GM18507 (cell line): Measurements from ENCODE around the gene PPP6R3.
"Not testable (repeated sequence)": the region's sequence is repeated elsewhere in the genome, so short reads cannot be mapped to it uniquely, and the experiment has no call there.

Experiments
- DNase-seq: peaks from one replicate; pipeline ENCODE4 v3.0.0; 2011; ENCODE audit warnings: low read depth; ENCODE audit not compliant: insufficient read length; ENCODE audit errors: extremely low spot score
- FAIRE-seq: peaks from 2 replicates; lab custom pipeline; 2011; peaks lifted over from hg19 to GRCh38; lab: Jason Lieb, UNC

PPP6R3 gene

GRCh38 chr11:68434159-68434558, 26.4 kb upstream of the PPP6R3 start:
- not testable (repeated sequence) for FAIRE-seq, DNase-seq

- no peak for FAIRE-seq
- no peak for DNase-seq
Measured at GRCh38 chr11:68436162-68436888, 24.2 kb upstream of the PPP6R3 start.

GRCh38 chr11:68436985-68437926, 23.3 kb upstream of the PPP6R3 start:
- DNase-seq: no peak
- FAIRE-seq: no peak

- FAIRE-seq (no peak), DNase-seq (no peak)
Measured at GRCh38 chr11:68437927-68438657, 22.5 kb upstream of the PPP6R3 start.

- DNase-seq (no peak), FAIRE-seq (no peak)
Measured at GRCh38 chr11:68438658-68439259, 21.8 kb upstream of the PPP6R3 start.

GRCh38 chr11:68439355-68440065, 21.0 kb upstream of the PPP6R3 start:
- no peak for FAIRE-seq
- DNase-seq: no peak

GRCh38 chr11:68440224-68440623, 20.3 kb upstream of the PPP6R3 start:
- FAIRE-seq (no peak), DNase-seq (no peak)

- no peak for FAIRE-seq
- no peak for DNase-seq
Measured at GRCh38 chr11:68441466-68442230, 18.9 kb upstream of the PPP6R3 start.

- no peak for DNase-seq
- no peak for FAIRE-seq
Measured at GRCh38 chr11:68442433-68442832, 18.1 kb upstream of the PPP6R3 start.

GRCh38 chr11:68444566-68444965, 16.0 kb upstream of the PPP6R3 start:
- DNase-seq: no peak
- no peak for FAIRE-seq

GRCh38 chr11:68445531-68446035, 15.0 kb upstream of the PPP6R3 start:
- DNase-seq: no peak
- no peak for FAIRE-seq

- DNase-seq (no peak), FAIRE-seq (no peak)
Measured at GRCh38 chr11:68446046-68446725, 14.4 kb upstream of the PPP6R3 start.

GRCh38 chr11:68447015-68447801, 13.3 kb upstream of the PPP6R3 start:
- DNase-seq (peak; percentile 84), FAIRE-seq (peak; percentile 87)

- not testable (repeated sequence) for DNase-seq, FAIRE-seq
Measured at GRCh38 chr11:68447914-68448313, 12.6 kb upstream of the PPP6R3 start.

- FAIRE-seq (no peak), DNase-seq (no peak)
Measured at GRCh38 chr11:68448604-68449011, 11.9 kb upstream of the PPP6R3 start.

GRCh38 chr11:68449951-68450350, 10.6 kb upstream of the PPP6R3 start:
- FAIRE-seq (no peak), DNase-seq (no peak)

GRCh38 chr11:68450711-68451110, 9.8 kb upstream of the PPP6R3 start:
- FAIRE-seq (no peak), DNase-seq (no peak)
